ENCODE data around the gene ZMIZ1. TPM values are rescaled to one million over a fixed set of nuclear protein-coding genes. Genes with fewer than 3 reads are reported as not detected.

The ZMIZ1 gene
- polyA plus RNA-seq, 2 of the 4 experiments (the other 2 are of a cell fraction), result 8.1 to 30.3 TPM

DNA sequence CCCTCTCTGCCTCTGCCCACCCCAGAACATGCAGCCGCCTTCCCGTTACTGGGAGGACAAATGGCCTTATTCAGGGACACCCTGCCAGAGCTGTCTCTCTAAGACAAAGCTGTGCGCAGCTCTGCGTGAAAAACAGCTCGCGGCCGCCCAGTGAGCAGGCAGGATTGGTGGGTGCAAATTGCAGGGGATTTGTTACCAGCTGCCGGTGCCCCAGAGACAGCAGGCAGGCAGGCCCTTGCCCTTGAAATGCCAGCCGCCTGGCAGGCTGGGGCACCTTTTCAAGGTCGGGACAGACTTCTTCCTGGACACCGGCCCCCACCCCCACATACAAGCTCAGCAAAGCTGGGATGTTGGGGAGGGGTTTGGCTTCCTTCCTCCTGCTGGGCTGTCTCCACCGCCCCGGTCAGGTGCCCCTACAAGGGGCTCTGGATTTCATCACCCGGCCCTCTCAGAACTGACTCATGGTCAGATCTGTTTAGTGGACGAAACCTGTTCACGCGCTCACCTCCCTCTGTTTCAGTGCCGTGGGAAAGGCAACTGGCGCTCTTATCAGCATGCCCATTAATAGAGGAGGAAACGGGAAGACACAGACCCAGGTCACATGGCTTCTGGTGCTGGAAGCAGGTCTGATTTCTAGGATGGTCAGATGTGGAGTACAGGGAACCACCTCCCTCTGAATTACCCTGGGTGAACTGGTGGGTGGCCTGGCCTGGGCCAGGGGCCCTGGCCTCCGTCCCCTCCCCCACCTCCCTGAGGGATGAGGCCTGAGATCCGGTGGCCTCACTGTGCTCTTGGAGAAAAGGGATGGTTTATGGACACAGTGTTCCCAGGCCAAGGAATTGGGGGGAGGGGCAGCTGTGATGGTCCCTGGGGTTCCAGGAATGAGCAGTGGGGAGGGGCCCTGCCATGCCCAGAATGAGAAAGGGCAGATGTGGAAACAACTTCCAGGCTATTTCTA is 154.6 kb downstream of the ZMIZ1 start:
- Histone ChIP-seq H3K27ac (peak overlapping the region; percentile 28 to 30; a peak in 2 of 6 replicates), H3K9me3 (no peaks in the 10 kb centered on the region), H3K4me3 (no peak overlapping the region), H3K4me2 (no peak overlapping the region), H3K4me1 (no peaks in the 10 kb centered on the region)
- 94% methylated on average over 18 of the region's 22 CpGs for WGBS (ENCODE audit: missing lambda C conversion rate)
- TF ChIP-seq NFE2L2 (conservative IDR thresholded peaks at IDR 0.05; ENCODE audit: low read length) (no peak), NR3C1 (IDR thresholded peaks at IDR 0.05) (no peak), GATA3 (IDR thresholded peaks at IDR 0.05; ENCODE audit: borderline replicate concordance) (no peak), KDM5A (IDR thresholded peaks at IDR 0.05) (no peak)
- TF ChIP-seq, protein P1, sequence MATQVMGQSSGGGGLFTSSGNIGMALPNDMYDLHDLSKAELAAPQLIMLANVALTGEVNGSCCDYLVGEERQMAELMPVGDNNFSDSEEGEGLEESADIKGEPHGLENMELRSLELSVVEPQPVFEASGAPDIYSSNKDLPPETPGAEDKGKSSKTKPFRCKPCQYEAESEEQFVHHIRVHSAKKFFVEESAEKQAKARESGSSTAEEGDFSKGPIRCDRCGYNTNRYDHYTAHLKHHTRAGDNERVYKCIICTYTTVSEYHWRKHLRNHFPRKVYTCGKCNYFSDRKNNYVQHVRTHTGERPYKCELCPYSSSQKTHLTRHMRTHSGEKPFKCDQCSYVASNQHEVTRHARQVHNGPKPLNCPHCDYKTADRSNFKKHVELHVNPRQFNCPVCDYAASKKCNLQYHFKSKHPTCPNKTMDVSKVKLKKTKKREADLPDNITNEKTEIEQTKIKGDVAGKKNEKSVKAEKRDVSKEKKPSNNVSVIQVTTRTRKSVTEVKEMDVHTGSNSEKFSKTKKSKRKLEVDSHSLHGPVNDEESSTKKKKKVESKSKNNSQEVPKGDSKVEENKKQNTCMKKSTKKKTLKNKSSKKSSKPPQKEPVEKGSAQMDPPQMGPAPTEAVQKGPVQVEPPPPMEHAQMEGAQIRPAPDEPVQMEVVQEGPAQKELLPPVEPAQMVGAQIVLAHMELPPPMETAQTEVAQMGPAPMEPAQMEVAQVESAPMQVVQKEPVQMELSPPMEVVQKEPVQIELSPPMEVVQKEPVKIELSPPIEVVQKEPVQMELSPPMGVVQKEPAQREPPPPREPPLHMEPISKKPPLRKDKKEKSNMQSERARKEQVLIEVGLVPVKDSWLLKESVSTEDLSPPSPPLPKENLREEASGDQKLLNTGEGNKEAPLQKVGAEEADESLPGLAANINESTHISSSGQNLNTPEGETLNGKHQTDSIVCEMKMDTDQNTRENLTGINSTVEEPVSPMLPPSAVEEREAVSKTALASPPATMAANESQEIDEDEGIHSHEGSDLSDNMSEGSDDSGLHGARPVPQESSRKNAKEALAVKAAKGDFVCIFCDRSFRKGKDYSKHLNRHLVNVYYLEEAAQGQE (IDR thresholded peaks at IDR 0.05), result no peak
- POLR2A ChIA-PET, result no interaction called here
- DNase-seq (ENCODE audit: low read depth in 1 of 2, low spot score in 1 of 2) (no peak), FAIRE-seq (no peak), ATAC-seq (no peak)
- CTCF ChIA-PET, result no interaction called here

DNA sequence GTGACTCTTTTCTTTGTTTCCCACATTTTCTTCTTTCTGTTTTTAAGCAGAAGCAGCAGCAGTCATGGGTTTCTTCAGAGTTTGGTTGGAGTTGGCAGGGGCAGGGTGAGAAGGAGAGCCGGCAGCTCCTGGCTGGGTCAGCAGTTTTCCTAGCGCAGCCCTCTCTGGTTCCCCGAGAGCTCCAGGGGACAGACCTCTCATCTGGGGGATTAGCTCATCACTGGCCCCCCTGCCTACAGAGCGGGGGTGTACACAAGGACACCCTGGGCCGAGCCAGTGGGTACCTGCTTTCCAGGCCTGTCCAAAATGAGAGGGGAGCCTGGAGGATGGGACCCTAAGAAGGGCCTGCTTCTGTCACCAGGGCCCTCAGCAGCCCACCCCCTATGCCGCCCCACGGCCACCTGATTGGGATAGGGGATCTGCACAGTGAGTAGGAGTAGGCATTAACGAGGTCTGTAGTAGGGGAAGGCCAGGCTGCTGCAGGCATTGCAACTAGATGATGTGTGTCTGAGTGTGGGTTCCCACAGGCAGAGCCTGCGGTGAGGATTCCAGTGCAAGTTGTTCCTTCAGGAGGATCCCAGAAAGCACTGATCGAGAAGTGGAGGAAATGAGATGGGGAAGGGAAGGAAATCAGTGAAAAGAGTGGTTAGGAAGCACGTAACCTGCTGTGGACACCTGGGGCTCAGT is 155.6 kb downstream of the ZMIZ1 start:
- WGBS (ENCODE audit: missing lambda C conversion rate), result 92% methylated on average over 10 of the region's 11 CpGs
- no peaks in the 10 kb centered on the region for H3K4me1 ChIP-seq
- no peak overlapping the region for H3K4me3 ChIP-seq
- H3K27ac ChIP-seq, result peak overlapping the region in 1 of 2 experiments; percentile 24; a peak in 1 of 6 replicates
- no peaks in the 10 kb centered on the region for H3K9me3 ChIP-seq
- FAIRE-seq, result no peak
- TF ChIP-seq EHMT2 (IDR thresholded peaks at IDR 0.05; ENCODE audit: low read depth) (no peak), SMC3 (IDR thresholded peaks at IDR 0.05) (no peak), HOXB13 (CRISPR knock-in tag; IDR thresholded peaks at IDR 0.05; ENCODE audit: low read depth) (no peak), NFE2L2 (conservative IDR thresholded peaks at IDR 0.05; ENCODE audit: low read length) (no peak), MAZ (IDR thresholded peaks at IDR 0.05; ENCODE audit: borderline replicate concordance, low read depth, low read length) (no peak)
- no peak for DNase-seq (ENCODE audit: low read depth in 1 of 2, low spot score in 1 of 2)
- ChIA-PET POLR2A (no interaction called here), CTCF (no interaction called here)
- H3K4me2 ChIP-seq, result no peak overlapping the region
- no peak for ATAC-seq

DNA sequence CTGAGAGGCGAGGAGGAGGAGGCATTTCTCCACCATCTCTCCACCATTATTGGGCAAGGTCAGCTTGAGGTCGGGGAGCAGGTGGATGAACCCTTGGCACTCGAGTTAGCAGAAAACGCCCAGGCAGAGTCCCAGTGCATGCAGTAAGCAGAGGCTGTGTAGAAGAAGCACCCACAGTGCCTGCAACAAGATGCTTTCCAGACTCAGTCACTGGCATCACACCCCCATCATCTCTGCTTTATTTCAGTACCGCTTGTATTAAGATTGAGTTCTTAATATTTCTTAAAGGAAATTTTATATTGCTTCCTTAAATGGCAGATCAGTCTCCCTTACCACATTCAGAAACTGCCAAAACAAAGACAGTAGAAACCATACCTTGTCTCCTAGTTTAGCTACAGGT is 156.2 kb downstream of the ZMIZ1 start:
- ChIA-PET CTCF (no interaction called here), POLR2A (no interaction called here)
- DNase-seq (ENCODE audit: low read depth in 1 of 2, low spot score in 1 of 2), result no peak
- 86% methylated on average over 5 of the region's 5 CpGs for WGBS (ENCODE audit: missing lambda C conversion rate)
- no peak overlapping the region for H3K4me3 ChIP-seq
- H3K4me2 ChIP-seq, result no peak overlapping the region
- TF ChIP-seq HDAC2 (IDR thresholded peaks at IDR 0.05) (no peak), ZFP36 (IDR thresholded peaks at IDR 0.05; ENCODE audit: borderline replicate concordance, partially characterized antibody) (no peak), NR3C1 (IDR thresholded peaks at IDR 0.05) (no peak), FOSB (CRISPR knock-in tag; IDR thresholded peaks at IDR 0.05) (no peak), RAD21 (conservative IDR thresholded peaks at IDR 0.05 in 1 of 2, IDR thresholded peaks at IDR 0.05 in 1 of 2) (no peak), NFE2L2 (conservative IDR thresholded peaks at IDR 0.05; ENCODE audit: low read length) (no peak), GATA3 (IDR thresholded peaks at IDR 0.05; ENCODE audit: borderline replicate concordance) (no peak), MAFK (IDR thresholded peaks at IDR 0.05; ENCODE audit: partially characterized antibody) (no peak), CHD2 (IDR thresholded peaks at IDR 0.05; ENCODE audit: low read length, partially characterized antibody) (no peak), MYC (IDR thresholded peaks at IDR 0.05; ENCODE audit: borderline replicate concordance, low read length) (no peak), TP53 (CRISPR knock-in tag; IDR thresholded peaks at IDR 0.05) (no peak)
- TF ChIP-seq, protein P2, sequence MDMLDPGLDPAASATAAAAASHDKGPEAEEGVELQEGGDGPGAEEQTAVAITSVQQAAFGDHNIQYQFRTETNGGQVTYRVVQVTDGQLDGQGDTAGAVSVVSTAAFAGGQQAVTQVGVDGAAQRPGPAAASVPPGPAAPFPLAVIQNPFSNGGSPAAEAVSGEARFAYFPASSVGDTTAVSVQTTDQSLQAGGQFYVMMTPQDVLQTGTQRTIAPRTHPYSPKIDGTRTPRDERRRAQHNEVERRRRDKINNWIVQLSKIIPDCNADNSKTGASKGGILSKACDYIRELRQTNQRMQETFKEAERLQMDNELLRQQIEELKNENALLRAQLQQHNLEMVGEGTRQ (IDR thresholded peaks at IDR 0.05), result no peak
- TF ChIP-seq, protein P3, sequence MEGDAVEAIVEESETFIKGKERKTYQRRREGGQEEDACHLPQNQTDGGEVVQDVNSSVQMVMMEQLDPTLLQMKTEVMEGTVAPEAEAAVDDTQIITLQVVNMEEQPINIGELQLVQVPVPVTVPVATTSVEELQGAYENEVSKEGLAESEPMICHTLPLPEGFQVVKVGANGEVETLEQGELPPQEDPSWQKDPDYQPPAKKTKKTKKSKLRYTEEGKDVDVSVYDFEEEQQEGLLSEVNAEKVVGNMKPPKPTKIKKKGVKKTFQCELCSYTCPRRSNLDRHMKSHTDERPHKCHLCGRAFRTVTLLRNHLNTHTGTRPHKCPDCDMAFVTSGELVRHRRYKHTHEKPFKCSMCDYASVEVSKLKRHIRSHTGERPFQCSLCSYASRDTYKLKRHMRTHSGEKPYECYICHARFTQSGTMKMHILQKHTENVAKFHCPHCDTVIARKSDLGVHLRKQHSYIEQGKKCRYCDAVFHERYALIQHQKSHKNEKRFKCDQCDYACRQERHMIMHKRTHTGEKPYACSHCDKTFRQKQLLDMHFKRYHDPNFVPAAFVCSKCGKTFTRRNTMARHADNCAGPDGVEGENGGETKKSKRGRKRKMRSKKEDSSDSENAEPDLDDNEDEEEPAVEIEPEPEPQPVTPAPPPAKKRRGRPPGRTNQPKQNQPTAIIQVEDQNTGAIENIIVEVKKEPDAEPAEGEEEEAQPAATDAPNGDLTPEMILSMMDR (IDR thresholded peaks at IDR 0.05), result no peak
- FAIRE-seq, result no peak
- ATAC-seq, result no peak
- no peak overlapping the region for H3K27ac ChIP-seq
- no peaks in the 10 kb centered on the region for H3K9me3 ChIP-seq
- no peaks in the 10 kb centered on the region for H3K4me1 ChIP-seq
